GM12878 (cell line): Measurements from ENCODE around the gene VSTM2B.

ENCODE experiments used
- CREB1 ChIP-seq: IDR thresholded peaks from 2 replicates; pipeline ENCODE4 v1.6.1; 2012; ENCODE audit warnings: low read depth, mild to moderate bottlenecking, inconsistent platforms
- E2F4 ChIP-seq: IDR thresholded peaks from 2 replicates; pipeline ENCODE4 v1.6.1; 2012; ENCODE audit warnings: low read depth, low read length, improper control_type of control experiment
- ELK1 ChIP-seq: IDR thresholded peaks from 2 replicates; pipeline ENCODE4 v1.6.1; 2012; ENCODE audit warnings: low read depth, low read length, improper control_type of control experiment
- EZH2 ChIP-seq: IDR thresholded peaks from 2 replicates; pipeline ENCODE4 v1.6.1; 2012; ENCODE audit warnings: low read depth, mild to moderate bottlenecking, control low read depth, inconsistent platforms, low read length, borderline replicate concordance; ENCODE audit not compliant: control insufficient read depth
- NR2C2 ChIP-seq: IDR thresholded peaks from 2 replicates; pipeline ENCODE4 v1.6.1; 2011; ENCODE audit warnings: borderline replicate concordance, low read depth; ENCODE audit not compliant: control insufficient read depth, insufficient read length
- PBX3 ChIP-seq: IDR thresholded peaks from 2 replicates; pipeline ENCODE4 v1.6.1; 2011; ENCODE audit warnings: mild to moderate bottlenecking, low read depth, low read length, moderate library complexity; ENCODE audit not compliant: insufficient replicate concordance

GRCh38 chr19:29527500-29528328 is 1.9 kb downstream of the VSTM2B start:
- no peak for TF ChIP-seq ELK1
- TF ChIP-seq PBX3, result no peak
- TF ChIP-seq NR2C2, result no peak
- no peak for TF ChIP-seq EZH2
- TF ChIP-seq CREB1, result no peak
- no peak for TF ChIP-seq E2F4
